WERI-Rb-1 (cell line): ENCODE data around the gene IL22.

Source experiments
- DNase-seq: peaks from one replicate; pipeline ENCODE4 v3.0.0-alpha.2; 2020
- H3K27ac ChIP-seq: fragments of 250-450 bp; sonication (Bioruptor Pico); 2 replicates; pipeline ENCODE4 v1.5.1; 2020; ENCODE audit warnings: mild to moderate bottlenecking, moderate library complexity
- H3K27me3 ChIP-seq: fragments of 250-450 bp; sonication (Bioruptor Pico); 2 replicates; pipeline ENCODE4 v1.5.1; 2021; ENCODE audit warnings: mild to moderate bottlenecking, low read depth, moderate library complexity; ENCODE audit not compliant: insufficient read depth, severe bottlenecking
- H3K36me3 ChIP-seq: fragments of 250-450 bp; sonication (Bioruptor Pico); 2 replicates; pipeline ENCODE4 v1.5.1; 2020; ENCODE audit warnings: mild to moderate bottlenecking, moderate library complexity
- H3K4me3 ChIP-seq: 2 replicates; pipeline ENCODE4 v1.5.1; 2011; ENCODE audit warnings: low read depth, mild to moderate bottlenecking, control low read depth, low read length
- H3K9me3 ChIP-seq: fragments of 250-450 bp; sonication (Bioruptor Pico); 2 replicates; pipeline ENCODE4 v1.5.1; 2021; ENCODE audit warnings: mild to moderate bottlenecking, moderate library complexity; ENCODE audit not compliant: severe bottlenecking
- CTCF ChIP-seq: IDR thresholded peaks from 2 replicates; pipeline ENCODE4 v1.5.1; 2011; ENCODE audit warnings: low read depth, mild to moderate bottlenecking, control low read depth, inconsistent platforms, low read length

Gene IL22

GRCh38 chr12:68225576-68226476 lies 27.6 kb downstream of the IL22 start, which contains the start of gene IL26:
IL26 (minus strand) TSS chr12:68225810; CDS start chr12:68225756, 54 bp downstream.
- no peaks in the 10 kb centered on the region for H3K27me3 ChIP-seq
- no peak within 1 kb of the TSS for H3K4me3 ChIP-seq
- no peak for TF ChIP-seq CTCF
- no peak for DNase-seq
- H3K27ac ChIP-seq = no peak within 1 kb of the TSS
- no peaks in the 10 kb centered on the region for H3K36me3 ChIP-seq
- H3K9me3 ChIP-seq = no peaks in the 10 kb centered on the region

- Histone ChIP-seq H3K9me3 (no peaks in the 10 kb centered on the region), H3K27me3 (no peaks in the 10 kb centered on the region), H3K36me3 (no peaks in the 10 kb centered on the region), H3K27ac (no peak overlapping the region), H3K4me3 (no peak overlapping the region)
- no peak for DNase-seq
- TF ChIP-seq CTCF = no peak
Observed at GRCh38 chr12:68224613-68225285, 28.7 kb downstream of the IL22 start.

GRCh38 chr12:68223067-68223747 lies 30.2 kb downstream of the IL22 start:
- DNase-seq = peak; percentile 86
- Histone ChIP-seq H3K4me3 (no peak overlapping the region), H3K36me3 (no peaks in the 10 kb centered on the region), H3K27ac (0 out of 2 replicates have a peak overlapping the region, but pooled peaks have one; percentile 3), H3K9me3 (no peaks in the 10 kb centered on the region), H3K27me3 (no peaks in the 10 kb centered on the region)
- peak; percentile 87 for TF ChIP-seq CTCF

- TF ChIP-seq CTCF = no peak
- no peaks in the 10 kb centered on the region for H3K9me3 ChIP-seq
- H3K4me3 ChIP-seq = no peak overlapping the region
- H3K27me3 ChIP-seq = no peaks in the 10 kb centered on the region
- no peak for DNase-seq
- no peak overlapping the region for H3K27ac ChIP-seq
- H3K36me3 ChIP-seq = no peaks in the 10 kb centered on the region
Observed at GRCh38 chr12:68222326-68222725, 31.1 kb downstream of the IL22 start.

GRCh38 chr12:68221497-68221896 lies 31.9 kb downstream of the IL22 start:
- H3K27ac ChIP-seq = no peak overlapping the region
- DNase-seq = no peak
- no peaks in the 10 kb centered on the region for H3K27me3 ChIP-seq

More at GRCh38 chr12:68221497-68221896, 31.9 kb downstream of the IL22 start:
- no peaks in the 10 kb centered on the region for H3K9me3 ChIP-seq
- no peak for TF ChIP-seq CTCF
- no peak overlapping the region for H3K4me3 ChIP-seq
- H3K36me3 ChIP-seq = no peaks in the 10 kb centered on the region
